ENCODE results near the gene SLC4A8.
"Not testable (repeated sequence)": the region's sequence is repeated elsewhere in the genome, so short reads cannot be mapped to it uniquely, and the experiment has no call there.

SLC4A8 gene

DNA sequence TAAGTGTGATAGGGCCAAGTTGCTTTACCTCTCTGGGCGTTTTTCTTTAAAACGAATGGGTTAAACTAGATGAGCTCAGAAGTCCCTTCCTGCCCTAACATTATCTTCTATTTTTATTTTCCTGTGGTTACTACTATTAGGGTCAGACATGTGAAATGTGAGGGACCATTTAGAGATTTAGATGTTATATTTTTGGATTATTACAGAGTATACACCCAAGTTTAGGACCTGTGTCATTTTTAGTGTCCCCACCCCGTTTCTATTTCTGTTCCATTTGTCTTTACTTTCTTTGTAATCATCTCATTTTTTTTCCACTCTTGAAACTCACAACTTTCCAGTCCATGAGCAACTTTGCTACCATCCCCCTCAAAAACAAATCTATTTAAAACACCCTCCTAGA is 56.3 kb downstream of the SLC4A8 start:
- no peak for DNase-seq (ENCODE audit: low spot score)

DNA sequence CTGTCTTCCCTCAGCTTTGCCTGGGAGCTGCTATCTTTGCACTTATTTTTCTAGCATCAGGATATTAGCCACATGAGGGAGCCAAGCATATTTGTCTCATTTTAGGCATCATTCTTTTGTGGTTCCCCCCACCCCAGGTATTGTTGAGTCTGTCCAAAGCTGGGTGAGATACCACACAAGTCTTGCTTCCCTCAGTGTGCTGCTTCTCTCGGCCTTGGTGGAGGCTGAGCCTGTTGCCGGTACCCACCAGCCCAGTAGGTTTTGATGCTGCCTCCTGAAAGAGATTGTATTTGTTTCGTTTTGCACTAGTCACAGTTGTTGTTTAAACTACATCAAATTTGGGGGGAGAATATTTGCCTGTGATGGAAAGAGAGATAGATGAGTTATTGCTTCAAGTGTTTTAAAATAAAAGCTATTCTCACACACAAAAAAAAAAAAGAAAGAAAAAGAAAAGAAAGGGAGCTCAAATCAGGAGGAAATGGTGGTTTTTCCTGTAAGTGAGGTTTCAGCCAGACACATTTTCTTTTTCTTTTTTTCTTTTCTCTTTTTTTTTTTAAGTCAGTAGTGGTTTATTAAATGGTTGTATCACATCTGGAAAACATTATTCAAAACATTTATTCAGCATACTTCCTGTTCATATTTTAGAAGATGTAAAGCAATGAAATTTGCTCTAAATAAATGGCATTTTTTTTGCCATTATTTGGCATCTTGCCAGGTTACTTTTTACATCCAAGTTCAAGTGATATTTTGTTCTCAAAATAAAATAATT is 58.5 kb downstream of the SLC4A8 start:
- no peak for DNase-seq (ENCODE audit: low spot score)

DNA sequence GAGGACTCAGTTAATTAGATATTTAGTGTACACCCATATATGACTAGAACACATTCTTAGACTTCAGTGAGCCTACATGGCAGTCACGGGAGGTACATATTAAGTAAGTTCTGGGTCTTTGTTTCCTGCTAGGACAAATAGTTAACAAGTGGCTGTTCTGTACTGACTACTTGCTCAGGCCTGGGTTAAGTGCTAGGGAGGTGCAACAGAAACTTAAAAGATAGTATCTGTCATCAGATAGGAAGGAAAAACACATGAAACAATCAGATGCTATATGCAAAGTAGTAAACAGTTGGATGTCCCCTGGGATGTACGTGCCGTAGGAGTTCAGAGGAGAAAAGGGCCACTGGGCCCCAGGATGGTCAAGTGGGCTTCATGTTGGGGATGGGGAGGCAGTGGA is 59.5 kb downstream of the SLC4A8 start:
- no peak for DNase-seq (ENCODE audit: low spot score)

DNA sequence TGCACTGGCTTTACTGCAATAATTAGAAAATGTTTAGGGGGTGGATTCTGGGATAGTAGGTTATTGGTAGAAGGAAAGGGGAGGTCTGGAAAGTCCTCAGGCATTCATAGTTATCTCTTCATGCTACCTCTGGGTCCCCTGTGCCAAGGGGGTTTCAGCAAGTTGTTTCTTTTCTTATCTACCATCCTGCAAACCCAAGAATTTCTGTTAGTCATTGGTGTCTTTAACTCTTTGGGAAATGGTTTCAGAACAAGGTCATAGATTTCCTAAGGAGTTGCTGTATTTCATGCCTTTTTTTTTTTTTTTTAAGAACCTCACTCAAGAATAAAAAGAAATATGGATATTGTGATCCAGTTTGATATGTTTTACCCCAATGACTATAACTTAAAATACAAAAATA is 63.6 kb downstream of the SLC4A8 start:
- no peak for DNase-seq (ENCODE audit: low spot score)

DNA sequence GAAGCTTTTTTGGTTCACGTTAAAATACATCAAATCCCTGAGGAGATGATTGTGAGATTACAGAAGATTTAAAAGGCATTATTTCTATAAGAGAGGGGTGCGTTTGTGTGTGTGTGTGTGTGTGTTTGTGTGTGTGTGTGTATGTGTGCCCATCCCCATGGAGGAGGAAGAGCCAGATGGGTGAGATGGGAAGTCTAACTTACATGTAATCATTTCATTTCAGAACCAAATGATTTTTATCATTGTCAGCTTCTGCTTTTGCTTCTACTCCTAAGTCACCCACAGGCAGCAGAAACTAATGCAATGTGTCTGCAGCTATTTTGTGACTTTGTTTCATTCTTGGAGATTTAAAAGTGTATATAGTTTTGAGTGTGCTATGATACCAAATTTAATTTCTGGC is 68.7 kb downstream of the SLC4A8 start:
- no peak for DNase-seq (ENCODE audit: low spot score)

DNA sequence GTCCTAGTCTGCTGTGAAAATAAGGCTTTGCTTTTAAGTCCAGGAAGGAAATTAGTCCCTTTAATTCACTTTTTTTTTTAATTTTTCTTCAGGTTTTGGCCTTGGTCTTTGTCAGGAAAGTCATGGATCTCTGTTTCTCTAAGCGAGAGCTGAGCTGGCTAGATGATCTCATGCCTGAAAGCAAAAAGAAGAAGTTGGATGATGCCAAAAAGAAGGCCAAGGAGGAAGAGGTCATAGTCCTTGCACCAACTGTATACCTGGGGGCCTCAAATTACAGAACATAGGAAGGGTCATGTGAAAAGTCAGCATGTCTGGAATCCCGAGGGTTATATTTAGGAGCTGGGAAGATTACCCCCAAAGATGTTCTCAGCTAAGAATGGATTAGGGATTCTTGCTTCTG is 72.3 kb downstream of the SLC4A8 start:
- DNase-seq (ENCODE audit: low spot score) = no peak

DNA sequence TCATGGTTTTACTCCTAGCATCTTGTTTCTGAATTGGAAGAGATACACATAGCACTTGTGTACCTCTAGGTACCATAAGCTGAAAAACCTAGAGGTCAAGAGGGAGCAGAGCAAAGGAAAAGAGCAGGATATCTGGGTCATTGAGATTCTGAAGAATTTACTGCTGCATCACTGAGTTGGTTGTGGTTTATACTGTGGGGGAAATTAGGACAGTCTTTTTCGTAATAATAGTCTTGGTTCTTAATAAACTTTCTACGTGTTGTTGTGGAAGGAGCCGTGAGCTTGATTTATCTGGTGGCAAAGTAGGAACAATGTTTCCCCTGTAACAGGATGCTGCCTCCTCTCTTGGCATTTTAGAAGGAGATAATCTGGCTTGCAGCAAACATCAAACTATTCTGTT is 80.2 kb downstream of the SLC4A8 start:
- no peak for DNase-seq (ENCODE audit: low spot score)

DNA sequence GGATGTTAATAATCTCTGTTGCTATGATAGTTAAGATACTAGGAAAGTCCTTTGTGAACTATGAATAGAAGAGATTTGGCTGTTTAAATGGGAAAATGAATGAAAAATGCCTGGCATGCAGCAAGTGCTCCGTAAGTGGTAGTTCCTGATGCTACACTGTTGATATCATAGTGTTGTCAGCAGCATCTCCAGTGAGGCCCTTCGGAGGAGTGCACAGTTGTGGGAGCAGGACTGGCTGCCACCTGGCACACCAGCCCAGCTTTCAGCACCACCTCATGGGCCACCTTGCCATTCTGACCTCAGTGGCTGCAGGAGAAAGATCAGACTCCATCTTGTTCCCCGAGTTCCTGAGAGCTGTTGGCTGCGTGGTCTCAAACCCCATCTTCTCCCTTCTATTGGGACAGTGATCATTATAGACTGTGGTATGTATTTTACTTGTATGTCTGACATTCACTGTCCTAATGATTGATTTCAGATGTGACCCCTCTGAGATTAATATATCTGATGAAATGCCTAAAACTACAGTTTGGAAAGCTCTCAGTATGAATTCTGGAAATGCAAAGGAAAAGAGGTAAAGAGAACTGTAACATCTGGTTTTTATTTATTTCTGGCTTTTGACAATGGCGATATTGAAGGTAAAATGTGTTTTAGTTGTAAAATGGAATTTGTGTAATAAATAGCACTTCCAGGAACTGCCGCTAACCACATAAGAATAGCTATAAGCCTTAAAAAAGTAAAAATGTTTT is 80.9 kb downstream of the SLC4A8 start:
- no peak for DNase-seq (ENCODE audit: low spot score)

DNA sequence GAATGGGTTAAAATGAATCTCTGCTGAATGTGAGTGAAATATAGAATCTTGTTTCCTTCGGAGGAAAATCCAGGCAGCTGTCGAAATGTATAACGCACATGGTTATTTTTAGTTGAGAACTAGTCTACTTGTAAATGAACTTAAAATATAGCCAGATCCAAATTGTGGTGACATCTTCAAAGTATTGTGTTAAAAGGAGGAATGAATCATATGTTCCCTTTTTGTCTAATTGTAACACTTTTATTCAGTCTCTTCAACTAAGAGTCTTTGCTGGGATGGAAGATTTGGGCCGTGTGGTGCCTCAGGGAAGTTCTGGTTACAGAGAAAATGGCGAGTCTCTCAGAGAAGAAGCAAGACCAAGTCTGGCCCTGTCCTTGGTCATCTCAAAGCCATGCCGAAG is 82.5 kb downstream of the SLC4A8 start:
- no peak for DNase-seq (ENCODE audit: low spot score)

DNA sequence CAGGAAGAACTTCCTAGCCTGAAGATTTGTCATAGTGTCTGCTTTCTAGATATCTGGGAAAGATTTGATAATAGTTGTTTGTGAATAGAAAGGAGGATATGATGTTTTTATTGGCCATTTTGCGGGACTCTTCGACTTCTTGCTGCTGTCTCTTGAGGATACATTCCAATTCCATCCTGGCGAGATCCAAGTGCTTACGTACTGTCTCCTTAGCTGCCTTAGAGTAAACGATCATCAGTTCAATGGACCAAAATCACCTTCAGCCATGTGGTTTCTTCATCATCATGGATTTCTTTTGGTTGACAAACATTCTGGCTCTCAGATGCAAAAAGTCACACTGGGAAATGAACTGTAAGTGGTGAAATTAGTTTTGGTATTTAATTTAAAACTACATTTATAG is 83.7 kb downstream of the SLC4A8 start:
- no peak for DNase-seq (ENCODE audit: low spot score)

DNA sequence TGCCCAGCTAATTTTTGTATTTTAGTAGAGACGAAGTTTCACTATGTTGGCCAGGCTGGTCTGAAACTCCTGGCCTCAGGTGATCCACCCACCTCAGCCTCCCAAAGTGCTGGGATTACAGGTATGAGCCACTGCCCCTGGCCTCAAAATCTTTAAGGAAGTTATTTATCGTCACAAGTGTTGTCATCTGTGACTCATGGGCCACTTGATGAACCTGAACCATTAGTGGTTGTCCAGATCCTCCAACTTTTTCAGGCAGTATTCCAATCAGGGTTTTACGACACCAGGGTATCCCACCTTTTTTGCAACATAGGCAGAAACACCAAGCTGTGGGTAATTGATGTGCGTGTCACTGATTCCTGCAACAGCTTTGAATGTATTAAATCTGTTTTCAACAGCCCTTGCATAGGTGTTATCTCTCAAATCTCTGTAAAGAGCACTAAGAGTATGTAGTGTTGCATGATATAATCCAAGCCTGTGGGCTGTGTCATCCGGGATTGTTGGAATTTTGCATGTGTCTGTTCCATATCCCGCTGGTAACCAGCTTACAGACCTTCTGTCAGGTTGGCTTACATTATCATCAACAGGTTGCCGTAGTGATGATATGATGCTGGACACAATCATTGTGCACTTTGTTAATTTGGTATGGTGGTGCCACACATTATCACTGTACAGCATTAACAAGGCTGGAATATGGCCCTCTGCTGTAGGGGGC is 87.1 kb downstream of the SLC4A8 start:
- DNase-seq (ENCODE audit: low spot score) = no peak

DNA sequence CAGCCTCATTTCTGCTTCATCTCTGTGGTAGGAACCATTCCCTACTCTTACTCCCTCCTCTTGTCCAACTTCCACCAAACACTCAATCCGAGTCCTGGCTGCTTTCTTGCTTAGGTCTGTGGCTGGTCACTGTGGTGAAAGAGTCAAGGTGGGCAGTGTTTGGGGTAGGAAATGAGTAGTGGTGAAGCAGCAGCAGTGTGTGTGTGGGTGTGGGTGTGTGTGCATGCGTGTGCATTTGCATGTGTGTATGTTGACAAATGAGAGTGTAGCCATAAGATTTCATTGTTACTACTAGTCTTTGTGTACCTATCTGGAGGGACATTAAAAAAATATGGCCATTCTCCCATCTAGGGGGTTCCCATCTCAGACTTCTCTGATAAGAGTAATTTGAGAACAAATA is 87.8 kb downstream of the SLC4A8 start:
- no peak for DNase-seq (ENCODE audit: low spot score)

DNA sequence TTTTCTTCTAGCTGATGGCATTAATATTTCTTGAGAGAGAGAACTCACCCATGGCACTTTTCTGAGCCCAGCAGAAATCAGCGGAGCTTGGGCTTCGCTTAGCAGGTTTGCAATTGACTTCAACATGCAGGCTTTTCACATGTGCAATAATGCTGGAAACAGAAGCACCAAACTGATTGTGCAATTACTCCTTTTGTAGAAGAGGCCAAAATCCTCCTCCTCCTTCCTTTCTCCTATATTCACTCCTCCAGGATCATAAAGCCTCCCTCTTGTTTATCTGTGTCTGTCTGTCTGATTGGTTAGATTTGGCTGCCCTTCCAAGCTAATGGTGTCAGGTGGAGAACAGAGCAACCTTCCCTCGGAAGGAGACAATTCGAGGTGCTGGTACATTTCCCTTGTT is 90.4 kb downstream of the SLC4A8 start:
- not testable (repeated sequence) for DNase-seq (ENCODE audit: low spot score)

DNA sequence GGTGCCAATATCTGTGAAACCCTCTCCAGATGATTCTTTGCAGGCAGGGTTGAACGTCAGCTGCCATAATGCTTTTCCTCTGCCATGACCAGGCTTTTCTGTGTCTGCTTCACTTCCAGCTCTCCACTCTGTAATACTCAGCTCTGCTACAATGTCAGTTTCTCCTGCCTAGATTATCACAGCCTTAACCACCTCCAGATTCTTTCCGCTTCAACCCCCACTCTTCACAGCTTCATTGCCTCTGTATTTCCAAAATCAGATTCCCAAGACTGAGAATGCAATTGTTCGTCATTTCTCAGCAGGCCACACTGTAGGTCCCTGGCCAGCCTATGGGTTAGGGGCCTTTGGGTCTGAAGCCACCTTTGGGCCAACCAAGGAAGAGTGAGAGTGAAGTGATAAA is 92.7 kb downstream of the SLC4A8 start:
- no peak for DNase-seq (ENCODE audit: low spot score)

DNA sequence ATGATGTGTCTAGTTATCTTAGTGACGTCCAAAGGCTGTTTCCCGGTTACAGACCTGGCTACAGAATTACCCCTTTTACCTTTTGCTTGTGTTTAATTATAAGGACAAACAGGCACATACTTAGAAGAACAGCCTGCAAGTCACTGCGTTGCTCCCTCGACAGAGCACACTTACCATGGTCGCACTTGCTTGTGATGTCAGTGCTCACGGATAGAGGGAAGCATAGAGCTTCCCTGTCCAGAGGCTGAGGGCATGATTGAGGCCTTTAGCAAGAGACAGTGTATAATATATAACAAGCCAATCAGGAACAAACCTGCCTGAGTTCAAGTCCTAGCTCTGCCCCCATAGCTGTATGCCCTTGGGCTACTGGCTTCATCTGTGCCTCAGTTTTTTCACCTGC is 93.2 kb downstream of the SLC4A8 start:
- no peak for DNase-seq (ENCODE audit: low spot score)

DNA sequence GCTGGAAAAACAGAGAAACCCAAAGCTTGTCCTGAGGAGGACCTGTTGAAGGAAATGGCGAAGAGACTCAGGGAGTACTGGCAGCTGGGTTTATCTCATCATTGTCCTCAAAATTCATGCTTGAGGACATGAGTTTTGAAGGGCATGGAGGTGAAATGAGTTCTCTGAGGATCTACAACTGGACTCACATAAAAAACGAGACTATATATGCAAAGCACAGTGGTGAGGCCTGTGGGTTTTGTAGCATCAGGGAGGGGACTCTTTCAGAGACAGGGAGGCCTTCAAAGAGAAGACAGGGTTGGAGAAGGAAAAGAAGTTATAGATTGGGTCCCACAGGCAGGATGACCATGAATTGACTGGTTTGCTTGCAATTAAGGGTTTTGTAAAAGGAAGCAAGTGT is 95.1 kb downstream of the SLC4A8 start:
- DNase-seq (ENCODE audit: low spot score) = no peak

DNA sequence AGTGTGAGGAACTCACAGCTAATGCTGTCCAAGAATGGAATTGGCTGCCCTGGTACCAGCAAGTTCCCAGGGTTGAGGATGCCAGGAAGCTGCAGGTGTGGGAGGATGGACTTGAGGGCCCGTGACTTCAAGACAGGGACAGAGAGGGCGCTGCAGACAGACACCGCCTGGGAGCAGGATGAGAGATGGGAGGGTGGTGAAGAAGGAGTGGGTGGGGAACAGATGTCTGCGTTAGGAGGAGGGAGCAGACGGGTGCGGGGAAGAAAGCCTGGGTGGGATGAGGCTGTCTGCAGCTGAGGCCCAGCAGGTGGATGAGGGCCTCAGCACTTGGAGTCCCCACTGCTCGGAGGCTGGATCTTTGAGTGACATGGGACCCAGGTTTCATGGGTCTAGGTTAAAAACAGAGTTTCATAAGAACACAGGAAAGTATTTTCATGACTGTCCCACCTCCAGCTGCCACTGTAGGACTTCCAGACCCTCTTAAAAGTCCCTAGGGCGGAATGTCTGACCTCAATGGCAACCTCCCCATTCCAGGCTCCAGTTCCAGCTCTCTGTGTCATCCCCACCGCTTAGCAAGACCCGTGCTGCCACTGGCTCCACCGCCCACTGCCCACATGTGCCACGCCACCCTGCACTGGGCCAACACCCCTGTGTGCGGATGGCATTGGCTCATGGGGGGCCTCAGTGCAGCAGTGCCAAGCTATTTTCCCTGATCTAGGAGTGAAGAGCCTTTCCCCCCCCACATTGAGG is 96.1 kb downstream of the SLC4A8 start:
- DNase-seq (ENCODE audit: low spot score) = no peak

DNA sequence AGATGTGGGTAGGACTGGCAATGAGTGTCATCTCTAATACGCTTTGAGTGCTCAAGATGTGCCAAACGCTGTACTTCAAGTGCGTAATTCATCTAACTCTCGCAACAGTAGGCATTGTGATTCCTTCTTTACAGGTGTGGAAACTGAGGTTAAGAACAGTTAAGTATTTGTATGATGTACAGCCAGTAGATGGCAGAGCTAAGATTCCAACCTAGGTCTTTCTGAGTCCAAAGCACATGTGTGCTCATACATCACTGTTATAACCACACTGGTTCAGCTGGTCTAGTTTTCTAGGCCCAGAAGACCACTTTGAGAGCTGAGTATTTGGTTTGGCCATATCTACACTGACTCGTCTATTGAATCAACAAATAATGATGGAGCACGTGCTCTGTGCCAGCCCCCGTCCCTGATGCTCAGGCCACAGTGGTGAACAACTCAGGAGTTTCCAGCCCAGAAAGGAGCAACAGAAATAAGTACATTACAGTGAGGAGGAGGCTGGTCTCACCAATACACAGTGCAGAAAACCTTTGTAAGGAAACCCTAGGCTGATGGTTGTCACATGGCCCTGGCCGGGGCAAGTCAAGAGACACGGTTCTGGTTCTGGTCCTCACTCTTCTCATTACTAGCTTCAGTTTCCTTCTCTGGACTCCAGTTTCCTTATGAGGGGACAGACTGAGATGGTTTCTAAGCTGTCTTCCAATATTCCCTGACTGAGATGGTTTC is 97.1 kb downstream of the SLC4A8 start:
- DNase-seq (ENCODE audit: low spot score) = no peak

DNA sequence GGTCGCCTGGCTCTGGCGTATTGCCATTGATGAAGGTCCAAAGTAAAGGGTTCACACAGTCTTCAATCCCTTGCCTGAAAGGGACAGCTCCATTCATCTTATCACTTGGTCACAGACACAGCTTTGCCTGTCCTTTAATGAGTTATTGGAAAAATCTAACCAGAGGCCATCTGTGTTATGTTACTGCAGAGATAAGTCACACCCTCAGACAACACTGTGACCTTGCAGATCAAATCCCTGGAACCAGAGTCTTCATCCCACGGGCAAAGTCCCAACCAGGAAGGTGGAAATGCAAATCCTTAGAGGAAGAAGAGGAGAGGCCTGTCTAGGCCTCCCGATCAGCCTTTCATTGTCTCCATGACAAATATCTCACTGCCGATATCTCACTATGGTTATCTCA is 98.1 kb downstream of the SLC4A8 start:
- DNase-seq (ENCODE audit: low spot score) = no peak

DNA sequence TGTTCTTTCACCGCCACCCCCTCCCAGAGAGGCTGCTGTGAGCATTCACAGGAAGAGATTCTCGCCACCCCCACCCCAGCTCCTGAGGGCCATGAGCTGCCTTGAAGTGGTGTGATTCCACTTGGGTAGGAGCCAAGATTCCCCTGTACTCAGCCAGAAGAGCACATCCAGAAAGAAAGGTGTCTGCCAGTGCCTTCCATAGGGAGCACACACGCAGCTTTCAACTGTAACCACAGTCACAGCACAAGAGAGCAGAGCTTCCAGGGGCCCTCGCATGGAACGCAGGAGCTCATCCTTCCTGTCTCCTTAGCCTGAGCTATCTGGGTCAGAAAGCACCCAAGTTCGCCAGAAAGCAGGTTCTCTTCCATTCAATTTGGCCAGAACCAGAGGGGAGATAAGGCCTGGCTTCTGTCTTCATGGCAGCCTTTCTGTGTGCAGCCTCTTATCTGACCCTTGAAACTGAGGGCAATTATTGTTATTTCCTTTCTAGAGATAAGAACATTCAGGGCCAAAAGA is 99.8 kb downstream of the SLC4A8 start:
- DNase-seq (ENCODE audit: low spot score) = no peak

DNA sequence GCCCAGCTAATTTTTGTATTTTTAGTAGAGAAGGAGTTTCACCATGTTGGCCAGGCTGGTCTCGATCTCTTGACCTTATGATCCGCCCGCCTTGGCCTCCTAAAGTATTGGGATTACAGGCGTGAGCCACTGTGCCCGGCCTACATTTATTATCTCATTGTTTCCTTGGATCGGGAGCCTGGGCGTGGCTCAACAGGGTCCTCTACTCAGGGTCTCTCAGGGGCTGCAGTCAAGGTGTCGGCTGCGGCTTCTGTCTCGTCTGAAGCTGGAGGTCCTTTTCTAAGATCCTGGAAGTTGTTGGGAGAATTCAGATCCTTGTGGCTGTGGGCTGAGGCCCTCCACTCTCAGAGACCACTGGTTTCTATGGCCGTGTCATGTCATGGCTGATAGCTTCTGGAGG is 100.9 kb downstream of the SLC4A8 start:
- DNase-seq (ENCODE audit: low spot score) = no peak

DNA sequence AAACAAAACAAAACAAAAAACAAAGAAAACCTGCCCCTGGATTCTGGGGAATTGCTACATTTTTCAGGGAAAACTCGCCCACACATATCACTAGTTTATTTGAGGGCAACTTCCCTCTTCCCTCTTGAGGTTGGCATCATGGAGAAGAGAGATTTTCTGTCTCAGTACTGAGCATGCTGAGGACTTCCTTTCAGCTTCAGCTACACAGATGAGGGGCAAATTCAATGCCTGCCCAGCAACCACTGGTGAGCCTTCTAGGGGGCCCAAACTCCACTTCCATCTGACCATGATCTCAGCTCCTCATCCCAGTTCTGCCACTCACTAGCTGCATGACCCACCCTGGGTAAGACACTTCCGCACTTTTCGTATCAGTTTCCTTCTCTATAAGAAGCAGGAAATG is 103.3 kb downstream of the SLC4A8 start:
- DNase-seq (ENCODE audit: low spot score) = no peak

Measured in RKO (cell line).